Measurements from ENCODE around the gene KIF18A. TPM values are rescaled to one million over a fixed set of nuclear protein-coding genes. Genes with fewer than 3 reads are reported as not detected.

KIF18A gene
- total and polyA plus RNA-seq, 2 of the 8 experiments (the other 6 are each of a cell fraction or from before 2014, with no cell fraction given): 4.0 to 23.3 TPM

DNA sequence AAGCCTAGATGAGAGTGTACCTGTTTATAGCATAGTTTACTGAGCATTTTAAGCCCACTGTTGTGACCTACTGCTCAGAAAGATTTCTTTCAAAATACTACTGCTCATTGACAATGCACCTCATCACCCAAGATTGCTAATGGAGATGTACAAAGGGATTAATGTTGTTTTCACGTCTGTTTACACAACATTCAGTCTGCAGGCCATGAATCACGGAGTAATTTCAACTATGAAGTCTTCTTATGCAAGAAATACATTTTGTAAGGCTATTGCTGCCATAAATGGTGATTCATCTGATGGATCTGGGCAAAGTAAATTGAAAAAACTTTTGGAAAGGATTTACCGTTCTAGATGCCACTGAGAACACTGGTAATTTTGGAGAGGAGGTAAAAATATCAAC, 112.9 kb downstream of the KIF18A start:
- Histone ChIP-seq H3K27me3 (replicated peaks in 1 of 4; ENCODE audit: control insufficient read depth in 3 of 4, extremely low read depth in 1 of 4, insufficient read depth in 3 of 4, low read length in 3 of 4) (no peaks in the 10 kb centered on the region), H3K23me2 (ENCODE audit: low read depth, low read length) (no peaks in the 10 kb centered on the region), H2BK120ac (replicated peaks; ENCODE audit: low read depth, low read length) (no peak overlapping the region), H2BK20ac (ENCODE audit: low read length) (no peak overlapping the region), H2AK5ac (ENCODE audit: low read depth, low read length) (no peak overlapping the region), H2BK15ac (ENCODE audit: low read length) (no peak overlapping the region), H4K91ac (replicated peaks; ENCODE audit: insufficient read length, low read length) (no peak overlapping the region), H3K4me1 (replicated peaks in 1 of 4; ENCODE audit: control insufficient read depth in 3 of 4, insufficient read depth in 4 of 4, low read length in 3 of 4) (no peaks in the 10 kb centered on the region), H3K79me2 (ENCODE audit: control insufficient read depth in 1 of 2, insufficient read depth in 2 of 2, low read length in 2 of 2) (no peaks in the 10 kb centered on the region), H3K18ac (ENCODE audit: extremely low read depth, low read length) (no peak overlapping the region), H3K14ac (ENCODE audit: insufficient read length) (no peak overlapping the region), H4K20me1 (replicated peaks in 1 of 2; ENCODE audit: control insufficient read depth in 1 of 2, insufficient read depth in 2 of 2, low read length in 2 of 2) (no peaks in the 10 kb centered on the region), H3K23ac (ENCODE audit: insufficient read length) (no peak overlapping the region), H3K56ac (replicated peaks; ENCODE audit: insufficient read length, low read depth, low read length) (no peak overlapping the region), H3K79me1 (ENCODE audit: low read depth, low read length) (no peaks in the 10 kb centered on the region), H3K4ac (replicated peaks; ENCODE audit: insufficient read length, low read depth, low read length) (no peak overlapping the region), H3K9ac (replicated peaks in 1 of 4; ENCODE audit: extremely low read depth in 1 of 4, low read depth in 3 of 4, low read length in 3 of 4) (no peak overlapping the region), H2BK12ac (ENCODE audit: low read depth, low read length) (no peak overlapping the region), H3K9me3 (ENCODE audit: insufficient read depth in 2 of 2, low read depth in 1 of 2, low read length in 1 of 2) (peaks cover 0 to 11% of the 10 kb centered on the region in 2 experiments; a peak in 1 of 4 replicates), H3K36me3 (ENCODE audit: control insufficient read depth in 2 of 4, insufficient read depth in 4 of 4, low read length in 3 of 4) (no peaks in the 10 kb centered on the region), H3K4me3 (ENCODE audit: extremely low read depth in 1 of 4, insufficient read depth in 2 of 4, low read depth in 3 of 4, low read length in 4 of 4) (no peak overlapping the region), H3K4me2 (ENCODE audit: insufficient read depth in 1 of 2, low read depth in 2 of 2, low read length in 2 of 2) (no peak overlapping the region), H4K5ac (ENCODE audit: insufficient read length, low read depth, low read length) (no peak overlapping the region), H2AFZ (ENCODE audit: low read length) (no peak overlapping the region), H3K27ac (ENCODE audit: low read depth, low read length) (no peak overlapping the region), H4K8ac (ENCODE audit: extremely low read depth, insufficient read depth, low read length) (no peak overlapping the region), H2BK5ac (ENCODE audit: low read depth, low read length) (no peak overlapping the region)
- CTCF ChIA-PET (ENCODE audit: partially characterized antibody): no interaction called here
- POLR2A ChIA-PET (ENCODE audit: partially characterized antibody): interaction anchor here (0.9 kb wide), 1 partner anchor 276 kb away, joined by 3 read pairs; no protein-coding TSS in a partner anchor
- WGBS, 2 experiments (ENCODE audit: extremely low coverage in 1 of 2, insufficient coverage in 1 of 2, insufficient read length in 1 of 2, insufficient replicate concordance in 2 of 2, low coverage in 1 of 2, low lambda C conversion rate in 2 of 2, missing lambda C conversion rate in 1 of 2): 96% methylated on average over 3 of the region's 3 CpGs; no CpG with 5 or more reads in 1 of the 2 experiments
- DNase-seq (ENCODE audit: low read depth in 1 of 2, low spot score in 2 of 2): no peak
- FAIRE-seq: no peak
- TF ChIP-seq RNF2 (IDR thresholded peaks at IDR 0.05; ENCODE audit: borderline replicate concordance, low read depth, low read length, missing control alignments, poor library complexity, severe bottlenecking): no peak
- TF ChIP-seq ATF2 (IDR thresholded peaks at IDR 0.05; ENCODE audit: low read length): no peak
- TF ChIP-seq SIN3A (conservative IDR thresholded peaks at IDR 0.05 in 1 of 2, IDR thresholded peaks at IDR 0.05 in 1 of 2; ENCODE audit: low read depth in 1 of 2, low read length in 2 of 2): no peak
- no peak for TF ChIP-seq SP1 (IDR thresholded peaks at IDR 0.05; ENCODE audit: low read depth, low read length)
